CD4-positive, alpha-beta T cell treated with Interleukin-21 for 1 hour (primary cell): Measurements from ENCODE around the gene AFMID.

Experiments
- DNase-seq: peaks from one replicate; pipeline ENCODE4 v3.0.0-alpha.2; 2020

AFMID gene

GRCh38 chr17:78256707-78257591 is 69.8 kb downstream of the AFMID start:
- DNase-seq: no peak
